HG03442 (cell line): ENCODE data around the gene AZIN2.

ENCODE experiments used
- ATAC-seq: cut with Tn5 transposase; IDR thresholded peaks from one replicate; pipeline ENCODE4 v1.9.1; 2021; ENCODE audit warnings: mild to moderate bottlenecking, moderate library complexity; ENCODE audit not compliant: unreplicated experiment

AZIN2 gene

GRCh38 chr1:33149453-33150190 lies 68.7 kb downstream of the AZIN2 start:
- ATAC-seq, result no peak

- no peak for ATAC-seq
These were observed 69.6 kb downstream of the AZIN2 start for GRCh38 chr1:33150522-33150921.

- no peak for ATAC-seq
These were observed 70.2 kb downstream of the AZIN2 start for GRCh38 chr1:33151116-33151515.

- no peak for ATAC-seq
These were observed 71.9 kb downstream of the AZIN2 start for GRCh38 chr1:33152685-33153432.

GRCh38 chr1:33153650-33154049 lies 72.7 kb downstream of the AZIN2 start:
- ATAC-seq, result no peak

- no peak for ATAC-seq
These were observed 75.1 kb downstream of the AZIN2 start for GRCh38 chr1:33155877-33156538.

GRCh38 chr1:33157131-33157530 lies 76.2 kb downstream of the AZIN2 start:
- no peak for ATAC-seq

- ATAC-seq, result no peak
These were observed 77.4 kb downstream of the AZIN2 start for GRCh38 chr1:33158366-33158765.

- ATAC-seq, result no peak
These were observed 78.6 kb downstream of the AZIN2 start for GRCh38 chr1:33159577-33159976.

GRCh38 chr1:33161061-33161681 lies 80.2 kb downstream of the AZIN2 start:
- no peak for ATAC-seq

- ATAC-seq, result no peak
These were observed 81.2 kb downstream of the AZIN2 start for GRCh38 chr1:33162141-33162540.

- ATAC-seq, result no peak
These were observed 82.9 kb downstream of the AZIN2 start for GRCh38 chr1:33163621-33164519.

GRCh38 chr1:33165209-33165608 lies 84.3 kb downstream of the AZIN2 start:
- ATAC-seq, result no peak

- no peak for ATAC-seq
These were observed 84.9 kb downstream of the AZIN2 start for GRCh38 chr1:33165809-33166208.

GRCh38 chr1:33167650-33168447 lies 86.9 kb downstream of the AZIN2 start:
- no peak for ATAC-seq

GRCh38 chr1:33168556-33169289 lies 87.8 kb downstream of the AZIN2 start:
- no peak for ATAC-seq

- no peak for ATAC-seq
These were observed 88.5 kb downstream of the AZIN2 start for GRCh38 chr1:33169290-33170055.
